ENCODE results near the gene NHLRC2.

NHLRC2 gene

DNA sequence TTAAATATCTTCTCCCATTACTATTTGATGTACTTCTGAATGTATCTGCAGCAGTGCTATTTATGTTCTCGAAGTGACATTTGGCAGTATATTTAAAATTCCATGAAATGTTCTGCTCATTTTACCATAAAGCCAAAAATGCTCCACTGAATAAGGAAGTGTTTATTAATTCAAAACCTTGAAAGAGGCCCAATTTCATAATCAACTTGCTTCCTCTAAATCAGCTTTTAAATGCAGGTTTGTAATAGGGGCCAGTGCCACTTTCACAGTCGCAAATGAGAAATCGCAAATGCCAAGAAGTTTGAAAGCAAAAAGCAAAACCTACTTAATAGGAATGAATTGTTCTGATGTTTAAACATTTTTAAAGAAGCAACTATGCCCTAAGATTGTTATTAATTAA lies 11.4 kb downstream of the NHLRC2 start:
- DNase-seq, result no peak

DNA sequence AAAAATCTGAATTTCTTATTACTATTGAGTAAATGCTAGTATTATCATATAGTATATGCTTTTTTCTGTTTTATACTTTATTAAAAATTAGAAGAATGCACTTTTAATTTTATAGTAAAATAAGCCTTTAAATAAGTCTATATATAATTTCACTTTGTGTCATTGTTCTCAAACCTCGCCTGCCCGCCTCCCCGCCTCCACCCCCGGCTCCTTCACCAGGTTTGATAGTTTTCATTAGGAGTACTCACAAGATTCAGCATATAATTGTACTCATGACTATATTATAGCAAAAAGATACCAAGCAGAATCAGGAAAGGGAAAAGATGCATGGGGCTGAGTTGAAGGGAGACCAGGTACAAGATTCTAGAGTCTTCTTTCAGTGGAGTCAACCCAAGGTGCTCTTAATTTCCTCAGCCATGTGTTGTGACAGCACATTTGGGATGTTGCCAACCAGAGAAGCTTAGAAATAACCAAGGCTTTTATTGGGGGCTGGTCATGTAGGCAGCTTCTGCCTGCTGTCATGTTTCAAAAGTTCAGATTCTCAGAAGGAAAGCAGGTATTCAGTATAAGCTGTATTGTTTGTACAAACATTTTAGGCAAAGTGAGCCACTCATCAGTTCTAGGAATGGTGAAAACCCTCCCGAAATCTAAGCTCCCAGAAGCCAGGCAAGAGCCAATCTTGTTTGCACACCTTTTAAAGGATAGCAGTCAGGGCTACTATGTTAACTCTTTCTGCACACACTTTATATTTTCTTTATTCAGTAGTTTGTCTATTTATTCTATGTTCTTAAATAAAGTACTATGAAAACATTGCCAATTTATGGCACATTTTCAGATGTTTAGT lies 12.3 kb downstream of the NHLRC2 start:
- no peak for DNase-seq

DNA sequence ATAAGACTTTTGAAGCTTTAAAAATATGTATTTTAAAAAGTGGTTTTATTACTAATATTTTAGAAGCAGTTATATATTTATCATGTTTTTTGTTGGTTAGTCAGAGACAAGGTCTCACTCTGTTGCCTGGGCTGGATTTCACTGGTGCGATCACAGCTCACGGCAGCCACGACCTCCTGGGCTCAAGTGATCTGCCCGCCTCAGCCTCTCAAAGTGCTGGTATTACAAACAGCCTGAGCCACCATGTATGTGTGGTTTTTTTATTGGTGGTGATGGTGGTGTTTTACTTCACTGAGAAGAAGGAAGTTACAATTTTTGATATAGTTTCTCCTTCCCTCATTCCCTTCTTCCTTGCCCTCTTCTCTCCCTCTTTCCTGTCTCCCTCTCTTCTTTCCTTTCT lies 13.4 kb downstream of the NHLRC2 start:
- DNase-seq, result no peak

DNA sequence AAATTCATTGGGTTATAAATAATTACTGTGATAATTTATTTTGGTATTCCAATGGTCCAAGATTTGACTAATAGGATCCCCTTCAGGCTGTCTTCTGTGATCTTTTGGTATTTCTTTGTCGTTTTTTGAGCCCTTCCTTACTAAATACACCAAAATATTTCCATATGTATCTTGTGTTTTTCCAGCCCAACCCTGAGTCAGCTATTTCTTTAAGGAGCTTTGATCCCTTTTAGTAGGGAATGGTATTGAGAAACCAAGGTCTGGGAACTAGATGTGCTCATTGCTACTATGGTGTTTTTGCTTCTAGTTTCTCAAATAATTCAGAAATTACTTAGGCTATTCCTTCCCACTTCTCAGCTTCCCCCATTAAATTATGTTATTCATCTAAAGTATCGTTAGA lies 15.3 kb downstream of the NHLRC2 start:
- no peak for DNase-seq

DNA sequence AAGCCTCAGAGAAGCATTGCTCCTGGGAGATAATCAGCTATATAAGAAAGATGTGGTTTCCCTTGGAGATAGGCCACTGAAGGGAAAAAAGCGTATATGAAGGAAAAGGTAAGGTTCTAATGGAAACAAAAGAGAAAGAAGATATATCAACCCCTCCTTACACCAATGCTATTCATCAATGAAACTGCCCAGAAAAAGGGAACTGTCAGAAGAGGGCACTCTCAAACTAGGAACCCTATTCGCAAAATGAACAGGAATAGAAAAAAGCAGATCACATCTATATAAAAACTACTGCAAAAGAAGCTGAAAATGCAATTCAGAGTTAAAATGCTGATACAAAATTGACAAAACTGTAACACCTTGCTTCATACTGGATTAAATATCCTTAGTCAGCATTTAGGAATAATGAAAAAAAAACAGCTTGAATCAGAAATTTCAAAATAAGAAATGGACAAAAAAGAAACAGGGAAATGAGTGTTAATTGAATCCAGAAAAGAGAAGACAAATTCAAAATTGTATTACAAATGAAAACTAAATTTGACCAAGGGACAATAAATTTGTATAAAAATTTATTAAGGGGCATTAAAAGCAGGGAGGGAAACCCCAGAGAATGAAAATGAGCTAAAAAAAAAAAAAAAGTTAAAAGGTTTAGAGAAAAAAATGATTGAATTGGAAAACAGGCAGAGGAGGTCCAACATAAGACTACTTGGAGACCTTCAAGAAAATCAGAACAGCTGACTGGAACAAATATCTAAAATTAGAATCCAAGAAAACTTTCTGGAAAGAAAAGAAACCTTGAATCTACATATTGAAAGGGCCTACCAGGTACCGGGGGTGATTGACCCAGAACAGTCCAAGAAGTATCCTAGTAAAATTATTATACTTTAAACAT lies 17.9 kb downstream of the NHLRC2 start:
- DNase-seq, result no peak

DNA sequence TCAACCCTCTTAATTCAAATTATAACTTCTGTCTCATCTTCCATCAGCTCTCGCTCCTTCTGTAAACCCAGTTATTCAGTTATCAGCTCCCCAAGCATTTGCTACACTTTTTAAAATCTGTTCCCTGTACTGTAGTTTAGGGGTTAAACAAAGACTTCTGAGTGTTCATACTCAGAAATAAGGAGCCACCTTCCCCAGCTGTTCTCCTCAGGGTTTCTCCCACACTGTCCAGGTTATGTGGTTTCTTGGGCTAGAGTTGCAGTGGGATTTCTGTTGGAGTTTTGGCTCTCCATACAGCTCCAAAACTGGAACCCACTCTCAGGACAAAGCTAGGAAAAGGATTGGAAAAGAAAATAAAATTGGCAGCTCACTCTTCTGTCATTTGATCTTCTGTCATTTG lies 20.8 kb downstream of the NHLRC2 start:
- no peak for DNase-seq

DNA sequence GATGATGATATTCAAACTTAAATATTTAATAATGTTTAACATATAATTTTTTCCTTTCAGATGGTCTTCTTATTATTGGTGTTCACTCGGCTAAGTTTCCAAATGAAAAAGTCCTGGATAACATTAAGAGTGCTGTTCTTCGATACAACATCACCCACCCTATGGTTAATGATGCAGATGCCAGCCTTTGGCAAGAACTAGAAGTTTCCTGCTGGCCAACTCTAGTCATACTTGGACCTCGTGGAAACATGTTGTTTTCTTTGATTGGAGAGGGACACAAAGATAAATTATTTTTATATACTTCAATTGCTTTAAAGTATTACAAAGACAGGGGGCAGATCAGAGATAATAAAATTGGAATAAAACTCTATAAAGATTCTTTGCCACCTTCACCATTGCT lies 22.0 kb downstream of the NHLRC2 start:
- no peak for DNase-seq

DNA sequence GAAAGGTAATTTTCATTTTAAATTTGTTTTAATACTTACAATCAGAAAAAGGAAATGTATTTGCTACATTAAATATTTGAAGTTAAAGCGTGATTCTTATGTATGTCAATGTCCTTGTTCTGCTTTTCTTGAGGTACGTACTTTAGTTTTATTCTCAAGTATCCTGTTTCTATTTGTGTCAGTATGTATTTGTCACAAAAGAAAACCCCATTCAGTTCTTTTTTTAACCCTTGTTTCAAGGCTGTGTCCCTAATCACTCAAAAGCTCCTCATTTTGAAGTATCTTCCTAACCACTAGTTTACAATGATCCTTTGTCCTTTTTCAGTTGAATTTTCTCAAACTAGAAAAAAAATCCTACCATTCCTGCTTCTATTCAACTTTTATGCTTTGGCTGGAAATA lies 25.2 kb downstream of the NHLRC2 start:
- no peak for DNase-seq

DNA sequence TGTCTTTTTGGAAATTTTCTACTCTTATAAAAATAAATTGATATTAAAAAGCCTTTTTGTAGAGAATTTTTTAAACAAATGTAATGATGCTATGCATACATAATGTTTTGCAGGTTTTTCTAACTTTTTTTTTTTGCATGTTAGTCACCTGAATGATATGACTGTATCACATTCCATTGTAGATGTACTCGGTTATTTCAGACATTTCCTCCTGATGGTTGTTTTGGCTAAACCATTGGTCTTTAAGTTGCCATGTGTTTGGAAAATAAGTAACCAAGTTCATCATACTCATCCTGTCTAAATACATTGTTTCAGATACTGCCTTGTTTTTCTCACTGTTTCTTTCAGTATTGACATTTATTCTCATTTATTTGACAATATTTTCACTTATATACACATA lies 25.8 kb downstream of the NHLRC2 start:
- DNase-seq, result no peak

DNA sequence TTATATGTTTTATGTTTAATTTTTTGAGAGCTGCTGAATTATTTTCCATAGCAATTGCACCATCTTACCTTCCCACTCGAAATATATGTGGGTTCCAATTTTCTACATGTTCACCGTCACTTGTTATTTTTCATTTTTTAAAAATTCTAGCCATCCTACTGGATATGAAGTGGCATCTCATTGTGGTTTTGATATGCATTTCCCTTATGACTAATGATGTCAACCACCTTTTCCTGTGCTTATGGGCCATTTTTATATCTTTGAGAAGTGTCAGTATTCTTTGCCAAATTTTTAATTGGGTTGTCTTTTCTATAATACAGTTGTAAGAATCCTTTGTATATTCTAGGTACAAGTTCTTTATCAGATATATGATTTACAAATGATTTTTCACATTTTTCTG lies 27.8 kb downstream of the NHLRC2 start:
- DNase-seq, result no peak

DNA sequence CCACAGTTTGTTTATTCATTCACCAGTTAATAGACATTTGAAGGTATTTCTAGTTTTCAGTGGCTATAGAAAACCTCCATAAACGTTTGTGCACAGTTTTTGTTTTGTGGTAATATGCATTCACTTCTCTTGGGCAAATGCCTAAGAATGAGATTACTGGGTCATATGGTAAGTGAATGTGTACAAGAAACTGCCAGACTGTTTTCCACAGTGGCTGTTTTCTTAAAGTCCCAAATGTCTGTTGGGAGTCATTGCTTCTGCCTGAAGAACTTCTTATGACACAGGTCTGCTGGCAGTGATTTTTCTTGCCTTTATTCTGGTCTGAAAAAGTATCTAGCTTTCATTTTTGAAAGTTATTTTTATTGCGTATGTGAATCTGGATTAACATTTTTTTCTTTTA lies 35.5 kb downstream of the NHLRC2 start:
- DNase-seq, result no peak

DNA sequence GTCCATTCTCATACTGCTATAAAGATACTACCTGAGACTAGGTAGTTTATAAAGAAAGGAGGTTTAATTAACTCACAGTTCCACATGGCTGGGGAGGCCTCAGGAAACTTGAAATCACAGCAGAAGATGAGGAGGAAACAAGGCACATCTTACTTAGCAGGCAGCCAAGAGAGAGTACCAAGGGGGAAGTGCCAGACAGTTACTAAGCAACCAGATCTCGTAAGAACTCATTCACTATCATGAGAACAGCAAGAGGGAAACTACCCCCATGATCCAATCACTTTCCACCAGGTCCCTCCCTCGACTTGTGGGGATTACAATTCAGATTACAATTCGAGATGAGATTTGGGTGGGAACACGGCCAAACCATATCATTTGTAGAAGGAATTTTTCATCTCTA lies 36.3 kb downstream of the NHLRC2 start:
- DNase-seq, result no peak

DNA sequence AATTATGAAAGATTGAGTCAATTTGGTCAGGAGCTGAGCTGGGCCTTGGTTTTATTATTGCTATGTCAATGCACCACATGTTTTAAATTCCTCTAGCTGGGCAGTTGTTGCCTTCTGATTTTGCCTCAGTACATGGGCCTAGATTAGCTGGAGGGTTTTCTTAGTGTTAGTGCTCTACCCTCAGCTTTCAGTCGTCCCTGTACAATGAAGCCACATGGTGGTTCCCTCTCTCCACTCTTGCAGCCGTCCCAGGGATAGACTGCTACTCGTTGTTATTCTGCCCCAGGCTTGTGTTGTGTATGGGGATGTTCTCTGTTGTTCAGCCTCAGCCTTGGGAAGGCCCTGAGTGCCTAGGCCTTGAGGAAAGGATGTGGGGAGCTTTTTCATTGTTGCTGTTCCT lies 37.0 kb downstream of the NHLRC2 start:
- DNase-seq, result no peak

DNA sequence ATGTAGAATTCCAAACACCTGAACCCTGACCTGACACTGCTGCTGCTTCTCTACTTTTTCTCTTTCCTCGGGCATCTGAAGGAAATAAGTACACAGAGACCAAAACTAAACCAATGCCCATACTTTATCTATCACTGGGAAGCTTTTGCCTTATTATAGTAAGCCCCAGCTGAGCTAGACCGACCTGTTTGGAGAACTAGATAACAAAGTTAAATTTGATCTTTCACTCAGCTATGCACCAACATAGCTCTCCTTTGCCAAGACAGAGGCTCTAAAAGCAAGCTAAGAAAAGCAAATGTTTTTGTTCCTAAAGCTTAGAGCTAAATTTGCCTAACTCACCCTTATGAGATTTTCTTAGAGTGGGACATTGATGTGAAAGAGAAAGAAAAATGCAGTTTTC lies 39.1 kb downstream of the NHLRC2 start:
- DNase-seq, result no peak

DNA sequence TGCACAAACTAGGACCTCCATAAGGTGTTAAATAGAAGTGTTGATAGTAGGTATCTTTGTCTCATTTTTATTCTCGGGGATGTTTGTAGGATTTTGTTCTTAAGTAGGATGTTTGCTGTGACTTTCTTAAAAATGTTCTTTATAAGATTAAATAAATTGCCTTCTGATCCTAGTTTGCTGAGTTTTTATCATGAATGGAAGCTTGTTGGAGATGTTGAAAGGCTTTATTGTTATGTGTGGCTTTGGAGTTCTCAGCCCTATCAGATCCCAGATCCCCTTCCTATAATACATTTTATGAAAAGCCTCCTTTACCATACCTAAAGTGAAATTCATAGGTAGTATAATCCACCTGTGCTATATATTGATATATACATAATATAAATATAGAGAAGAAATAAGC lies 40.1 kb downstream of the NHLRC2 start:
- DNase-seq, result no peak

DNA sequence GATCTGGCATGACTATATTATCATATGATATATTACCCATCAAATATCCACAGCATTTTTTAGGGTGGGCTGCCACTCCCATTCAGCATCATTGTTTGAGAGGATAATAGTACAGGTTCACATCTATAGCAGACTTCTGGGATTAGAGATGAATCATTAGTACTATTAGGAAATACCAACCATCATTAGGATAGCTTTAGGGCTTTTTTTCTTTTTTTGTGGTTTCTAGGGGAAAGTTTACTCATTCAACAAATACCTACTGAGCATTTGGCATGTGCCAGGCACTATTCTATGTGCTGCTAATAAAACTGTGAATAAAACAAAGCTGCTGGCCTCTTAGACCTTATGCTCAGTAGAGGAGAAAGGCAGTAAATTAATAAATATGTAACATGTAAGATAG lies 40.6 kb downstream of the NHLRC2 start:
- no peak for DNase-seq

DNA sequence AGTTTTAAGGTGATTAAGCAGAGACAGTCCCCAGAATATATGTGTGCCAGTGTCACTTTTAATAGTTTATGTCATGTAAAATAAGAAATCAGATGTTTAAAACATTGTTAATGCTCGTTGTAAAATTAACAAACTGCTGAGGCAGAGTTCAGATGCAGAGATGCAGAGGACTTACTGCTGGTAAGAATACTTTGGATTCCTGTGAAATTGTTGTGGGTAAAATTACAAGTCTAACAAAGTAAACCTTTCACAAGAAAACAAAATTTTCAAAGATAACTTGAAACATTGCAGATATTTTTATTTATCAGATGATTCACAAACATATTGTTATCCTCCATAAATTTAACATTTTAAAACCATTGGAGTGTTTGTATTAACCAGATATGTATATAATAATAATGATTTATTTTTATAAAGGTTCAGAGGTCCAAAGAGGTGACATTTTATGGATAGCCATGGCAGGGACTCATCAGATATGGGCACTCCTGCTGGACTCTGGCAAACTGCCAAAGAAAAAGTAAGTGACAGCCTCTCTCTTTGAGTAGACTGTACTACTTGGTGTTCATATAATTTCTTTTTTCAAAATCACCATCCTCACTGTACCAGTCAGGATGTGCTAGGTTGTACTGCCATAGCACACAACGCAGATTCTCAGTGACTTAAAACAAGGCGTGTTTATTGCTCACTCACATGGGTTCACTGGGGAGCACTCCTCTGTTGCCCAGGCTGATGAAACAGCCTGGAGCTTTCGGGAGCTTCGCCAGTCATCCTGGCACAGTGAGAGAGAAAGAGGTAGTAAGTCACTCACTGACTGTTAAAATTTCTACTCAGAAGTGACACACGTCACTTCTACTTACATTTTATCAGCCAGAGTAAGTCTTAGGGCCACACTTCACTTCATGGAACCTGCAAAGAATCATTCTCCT lies 43.5 kb downstream of the NHLRC2 start:
- DNase-seq, result no peak

DNA sequence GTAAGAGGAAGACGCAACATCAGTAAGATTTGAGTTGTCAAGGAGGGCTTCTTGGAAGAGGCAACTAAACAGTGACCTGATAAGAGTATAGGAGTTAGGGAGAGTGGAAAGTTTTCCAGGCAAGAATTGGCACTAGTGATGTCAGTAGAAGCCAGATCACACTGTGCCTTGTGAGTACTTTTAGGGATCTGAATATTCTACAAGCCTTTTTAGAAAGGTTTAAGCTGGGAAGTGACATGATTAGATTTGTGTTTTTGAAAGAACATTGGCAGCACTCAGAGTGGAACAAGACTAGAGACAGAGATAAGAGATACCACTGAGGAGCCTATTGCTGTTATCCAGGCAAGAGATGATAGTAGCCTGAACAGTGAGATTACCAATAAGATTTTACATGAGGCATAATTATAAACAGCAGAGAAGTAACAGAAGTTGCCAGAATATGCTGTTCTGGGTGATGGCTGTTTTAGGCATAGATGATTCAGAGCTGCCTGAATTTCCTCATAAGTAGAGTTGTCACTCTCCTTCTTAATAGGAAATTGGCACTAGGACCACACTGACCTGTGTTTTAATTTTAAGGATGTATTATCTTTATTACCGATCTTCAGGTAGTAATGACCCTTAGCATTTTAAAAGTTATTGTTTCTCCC lies 45.6 kb downstream of the NHLRC2 start:
- DNase-seq, result no peak

DNA sequence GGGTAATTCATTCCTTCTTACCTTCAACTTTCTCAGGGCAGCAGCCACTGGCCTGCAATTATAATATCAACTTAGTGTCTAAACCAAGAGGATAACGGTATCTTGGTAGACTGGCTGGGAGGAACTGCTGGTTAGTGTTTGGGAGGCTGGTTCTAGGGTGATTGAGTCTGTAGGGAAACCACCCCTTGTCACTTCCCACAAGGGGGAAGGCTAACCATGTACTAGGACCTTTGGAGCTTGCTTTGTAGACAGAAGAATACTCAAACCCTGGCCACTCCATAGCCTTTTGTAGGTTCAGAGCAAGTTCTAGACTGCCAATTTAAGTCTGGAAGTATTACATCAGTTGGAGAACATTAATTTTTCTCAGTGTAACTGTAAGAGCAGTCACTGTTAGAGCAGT lies 51.3 kb downstream of the NHLRC2 start:
- no peak for DNase-seq

DNA sequence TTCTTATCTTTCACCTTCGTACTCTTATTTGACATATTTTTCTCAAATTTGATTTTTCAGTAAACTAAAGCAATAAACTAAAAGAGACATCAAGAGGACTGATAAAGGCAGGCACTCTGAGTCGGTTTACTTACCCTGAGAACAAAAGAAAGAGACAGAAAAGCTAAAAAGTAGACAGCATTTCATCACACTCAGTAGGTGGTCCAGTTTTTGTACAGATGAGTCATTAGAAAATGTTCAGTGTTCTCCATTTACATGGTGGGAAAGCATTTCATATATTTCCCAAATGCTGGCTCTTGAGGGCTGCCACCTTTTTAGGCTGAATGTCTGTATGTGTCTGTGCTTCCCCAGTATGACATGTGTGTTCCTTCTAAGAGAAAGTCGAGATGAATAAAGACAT lies 52.7 kb downstream of the NHLRC2 start:
- DNase-seq, result no peak

DNA sequence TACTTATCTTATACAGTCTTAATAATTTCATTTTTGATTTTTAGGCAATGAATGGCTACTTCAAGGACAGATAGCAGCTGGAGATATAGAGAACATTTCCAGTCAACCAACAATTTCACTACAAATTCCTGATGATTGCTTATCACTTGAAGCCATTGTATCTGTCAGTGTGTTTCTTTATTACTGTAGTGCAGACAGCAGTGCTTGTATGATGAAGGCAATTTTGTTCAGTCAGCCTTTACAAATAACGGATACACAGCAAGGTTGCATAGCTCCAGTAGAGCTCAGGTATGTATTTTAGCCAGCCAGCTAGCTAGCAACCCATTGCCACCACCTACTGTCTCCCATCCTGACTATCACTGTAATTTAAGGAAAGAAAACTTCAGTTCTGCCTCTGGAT lies 53.8 kb downstream of the NHLRC2 start:
- no peak for DNase-seq

DNA sequence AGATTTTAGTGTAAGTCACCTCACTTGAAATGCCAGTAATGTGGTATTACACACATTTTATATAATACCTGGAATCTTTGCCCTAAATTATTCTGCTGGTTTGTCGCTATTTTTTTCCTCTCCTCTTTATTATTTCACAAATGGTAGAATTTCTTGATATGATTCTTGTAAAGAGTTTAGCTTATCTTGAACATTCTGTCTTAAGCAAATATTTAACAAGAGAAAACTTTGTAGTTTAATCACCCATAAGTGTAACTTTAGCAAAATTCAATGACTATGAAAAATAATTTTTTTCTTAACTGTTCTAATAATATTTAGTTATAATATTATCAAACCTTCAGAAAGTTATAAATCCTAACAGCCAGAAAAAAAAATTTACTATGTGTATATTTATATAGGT lies 56.7 kb downstream of the NHLRC2 start:
- no peak for DNase-seq

DNA sequence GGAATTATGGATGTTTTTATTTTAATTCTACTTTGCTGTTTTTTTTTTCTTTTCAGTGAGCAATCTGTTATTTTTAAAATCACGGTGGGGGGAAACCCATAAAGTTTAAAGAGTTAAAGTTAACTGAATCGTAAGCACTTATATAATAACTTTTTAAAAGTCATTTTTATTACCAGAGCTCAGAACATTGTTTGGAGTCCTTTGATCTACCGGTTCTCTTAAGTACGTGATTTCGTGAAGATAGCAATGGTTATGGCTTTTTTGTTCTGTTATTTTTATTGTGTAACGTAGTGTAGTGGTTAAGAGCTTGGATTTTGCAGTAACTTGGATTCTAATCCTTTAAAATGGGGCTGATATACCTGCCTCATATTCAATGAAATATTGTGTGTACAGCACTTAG lies 57.4 kb downstream of the NHLRC2 start:
- DNase-seq, result no peak
